Spleen (tissue), 7 donors: Measurements from ENCODE around the gene C6orf132.

Source experiments
- CTCF ChIP-seq, 11 experiments: fragments of 200-600 bp in 7 of 11; fragments of 450-650 bp in 4 of 11; sonication (generic) in 4 of 11; IDR thresholded peaks in 8 of 11; conservative IDR thresholded peaks in 3 of 11; 1 replicate in 7 of 11; 2 replicates in 4 of 11; pipeline versions ENCODE4 v1.4.0 to v1.8.0; 2016 to 2021; ENCODE audit warnings: antibody characterized with exemption in 11 of 11, inconsistent platforms in 4 of 11, mild to moderate bottlenecking in 1 of 11
- POLR2A ChIP-seq, 3 donors: fragments of 450-650 bp; IDR thresholded peaks; one replicate each; pipeline ENCODE4 v1.5.1; 2017; ENCODE audit warnings: antibody characterized with exemption in 3 of 3, mild to moderate bottlenecking in 1 of 3
- donor health status: DM: no; HTN: no; CAD: no; lungs with moderate emphysema.
- donor health status: DM: no; HTN: no; CAD: no.
- donor health status: DM: no; HTN: no; CAD: no.

- no peak for TF ChIP-seq CTCF (IDR thresholded peaks at IDR 0.05 in 8 of 11, conservative IDR thresholded peaks at IDR 0.05 in 3 of 11)
- no peak for TF ChIP-seq POLR2A (IDR thresholded peaks at IDR 0.05)
Observed at GRCh38 chr6:42179945-42180313, 37.5 kb upstream of the C6orf132 start.
